Panc1 (cell line): ENCODE measurements around the gene WDFY2.

ENCODE experiments used
- CTCF ChIP-seq: fragments of 450-650 bp; IDR thresholded peaks from 2 replicates; pipeline ENCODE4 v1.5.1; 2017; ENCODE audit warnings: mild to moderate bottlenecking
- SIN3A ChIP-seq: IDR thresholded peaks from 2 replicates; pipeline ENCODE4 v1.6.1; 2012; ENCODE audit warnings: low read depth, mild to moderate bottlenecking, low read length, moderate library complexity, borderline replicate concordance; ENCODE audit not compliant: insufficient read depth

GRCh38 chr13:51564252-51564651, 20.0 kb upstream of the WDFY2 start:
- TF ChIP-seq SIN3A: no peak
- no peak for TF ChIP-seq CTCF
